ENCODE data around the gene TNFRSF9. TPM values are rescaled to one million over a fixed set of nuclear protein-coding genes. Genes with fewer than 3 reads are reported as not detected.
"Not testable (repeated sequence)": the region's sequence is repeated elsewhere in the genome, so short reads cannot be mapped to it uniquely, and the experiment has no call there.

TNFRSF9 gene
- total and polyA plus RNA-seq, 2 donors (not counting 3 experiments of a cell fraction or from before 2014, with no cell fraction given): 0.15 to 0.22 TPM

DNA sequence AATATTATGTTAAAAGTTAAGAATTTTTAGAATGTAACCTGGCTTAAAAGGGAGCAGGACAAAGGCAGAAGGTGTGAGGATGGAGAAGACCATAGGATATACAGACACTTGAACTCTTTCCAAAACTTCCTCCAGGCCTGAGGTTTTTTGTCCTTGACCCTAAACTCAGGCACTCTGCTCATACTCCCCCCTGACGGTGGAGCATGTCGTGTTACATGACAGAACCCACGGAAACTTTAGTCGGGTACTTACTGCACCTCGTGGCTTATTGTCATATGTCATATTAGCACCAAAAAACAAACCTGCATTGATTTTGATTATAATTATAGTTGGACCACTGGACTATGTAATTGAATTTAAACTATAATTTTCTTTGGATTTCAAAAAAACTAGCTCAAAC lies 20.8 kb downstream of the TNFRSF9 start:
- no peaks in the 10 kb centered on the region for H3K9me3 ChIP-seq (replicated peaks; ENCODE audit: control insufficient read depth, insufficient read depth, low read length)
- H3K4me1 ChIP-seq (ENCODE audit: control insufficient read depth, extremely low read depth, insufficient read depth, low read length): peaks cover 2% of the 10 kb centered on the region
- H3K36me3 ChIP-seq (ENCODE audit: control insufficient read depth in 2 of 2, extremely low read depth in 1 of 2, insufficient read depth in 2 of 2, low read length in 2 of 2): no peaks in the 10 kb centered on the region
- no peak overlapping the region for H2AFZ ChIP-seq (ENCODE audit: low read depth, low read length)
- CTCF ChIA-PET: interaction anchor here (1.2 to 1.9 kb wide), 3 partner anchors 14 to 112 kb away, joined by 3 to 8 read pairs (median 5); no protein-coding TSS in a partner anchor
- no TSS peak for BruUV-seq (replicated peaks)
- H4K20me1 ChIP-seq (replicated peaks; ENCODE audit: control insufficient read depth, extremely low read depth, insufficient read depth, low read length): no peaks in the 10 kb centered on the region
- dilution Hi-C loops (cut with MboI; ENCODE audit: extremely low pct_ligation_motif_present, low sequenced_read_pairs) (no loop called here), intact Hi-C loops (cut with micrococcal nuclease) (no loop called here)
- H3K4me3 ChIP-seq (replicated peaks in 1 of 3; ENCODE audit: insufficient read depth in 1 of 3, low read depth in 1 of 3, low read length in 3 of 3): no peak overlapping the region
- no peaks in the 10 kb centered on the region for H3K27me3 ChIP-seq (ENCODE audit: control insufficient read depth in 2 of 2, insufficient read depth in 2 of 2, low read length in 2 of 2)
- H3K9me1 ChIP-seq (replicated peaks; ENCODE audit: control insufficient read depth, extremely low read depth, insufficient read depth, low read length): no peaks in the 10 kb centered on the region
- no peak overlapping the region for H3K27ac ChIP-seq (ENCODE audit: insufficient read depth, low read depth, low read length)
- no peak overlapping the region for H3K9ac ChIP-seq (replicated peaks; ENCODE audit: extremely low read depth, insufficient read depth, low read length)
- DNase-seq (ENCODE audit: low read depth, low spot score) (no peak), FAIRE-seq (no peak)
- TF ChIP-seq GATA2 (IDR thresholded peaks at IDR 0.05; ENCODE audit: insufficient read depth, insufficient read length, low read depth, low read length) (no peak), JUN (IDR thresholded peaks at IDR 0.05; ENCODE audit: borderline replicate concordance, insufficient read depth, insufficient read length, low read depth) (no peak), FOS (IDR thresholded peaks at IDR 0.05; ENCODE audit: borderline replicate concordance, insufficient read depth, low read length) (no peak), MYC (IDR thresholded peaks at IDR 0.05; ENCODE audit: low read depth, low read length) (no peak), EZH2 (IDR thresholded peaks at IDR 0.05; ENCODE audit: borderline replicate concordance, low read depth, low read length, severe bottlenecking) (no peak), POLR2A (IDR thresholded peaks at IDR 0.05; ENCODE audit: low read depth, low read length) (no peak), POLR2AphosphoS5 (IDR thresholded peaks at IDR 0.05; ENCODE audit: insufficient read depth, low read depth, low read length) (no peak)
- TF ChIP-seq, protein P1, sequence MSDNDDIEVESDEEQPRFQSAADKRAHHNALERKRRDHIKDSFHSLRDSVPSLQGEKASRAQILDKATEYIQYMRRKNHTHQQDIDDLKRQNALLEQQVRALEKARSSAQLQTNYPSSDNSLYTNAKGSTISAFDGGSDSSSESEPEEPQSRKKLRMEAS (IDR thresholded peaks at IDR 0.05; ENCODE audit: insufficient read depth, insufficient read length): no peak
- TF ChIP-seq, protein P2, sequence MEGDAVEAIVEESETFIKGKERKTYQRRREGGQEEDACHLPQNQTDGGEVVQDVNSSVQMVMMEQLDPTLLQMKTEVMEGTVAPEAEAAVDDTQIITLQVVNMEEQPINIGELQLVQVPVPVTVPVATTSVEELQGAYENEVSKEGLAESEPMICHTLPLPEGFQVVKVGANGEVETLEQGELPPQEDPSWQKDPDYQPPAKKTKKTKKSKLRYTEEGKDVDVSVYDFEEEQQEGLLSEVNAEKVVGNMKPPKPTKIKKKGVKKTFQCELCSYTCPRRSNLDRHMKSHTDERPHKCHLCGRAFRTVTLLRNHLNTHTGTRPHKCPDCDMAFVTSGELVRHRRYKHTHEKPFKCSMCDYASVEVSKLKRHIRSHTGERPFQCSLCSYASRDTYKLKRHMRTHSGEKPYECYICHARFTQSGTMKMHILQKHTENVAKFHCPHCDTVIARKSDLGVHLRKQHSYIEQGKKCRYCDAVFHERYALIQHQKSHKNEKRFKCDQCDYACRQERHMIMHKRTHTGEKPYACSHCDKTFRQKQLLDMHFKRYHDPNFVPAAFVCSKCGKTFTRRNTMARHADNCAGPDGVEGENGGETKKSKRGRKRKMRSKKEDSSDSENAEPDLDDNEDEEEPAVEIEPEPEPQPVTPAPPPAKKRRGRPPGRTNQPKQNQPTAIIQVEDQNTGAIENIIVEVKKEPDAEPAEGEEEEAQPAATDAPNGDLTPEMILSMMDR (IDR thresholded peaks at IDR 0.05; ENCODE audit: extremely low read depth in 1 of 2, insufficient read depth in 1 of 2, low read depth in 1 of 2, low read length in 2 of 2): no peak
- POLR2A ChIA-PET: no interaction called here
- no peaks in the 10 kb centered on the region for H3K79me2 ChIP-seq (ENCODE audit: control insufficient read depth, insufficient read depth, low read length)
- H3K4me2 ChIP-seq (ENCODE audit: insufficient read depth, low read length): no peak overlapping the region

DNA sequence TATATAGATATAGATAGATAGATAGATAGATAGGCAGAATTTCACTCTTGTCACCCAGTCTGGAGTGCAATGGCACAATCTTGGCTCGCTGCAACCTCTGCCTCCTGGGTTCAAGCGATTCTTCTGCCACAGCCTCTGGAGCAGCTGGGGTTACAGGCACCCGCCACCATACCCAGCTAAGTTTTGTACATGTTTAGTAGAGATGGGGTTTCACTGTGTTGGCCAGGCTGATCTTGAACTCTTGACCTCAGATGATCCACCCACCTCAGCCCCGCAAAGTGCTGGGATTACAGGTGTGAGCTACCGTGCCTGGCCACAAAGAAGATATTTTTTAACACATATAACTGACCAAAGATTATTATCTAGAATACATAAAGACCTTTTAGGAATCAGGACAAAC lies 22.7 kb downstream of the TNFRSF9 start:
- H2AFZ ChIP-seq (ENCODE audit: low read depth, low read length); DNase-seq (ENCODE audit: low read depth, low spot score); POLR2A ChIA-PET; H3K4me1 ChIP-seq (ENCODE audit: control insufficient read depth, extremely low read depth, insufficient read depth, low read length); H3K36me3 ChIP-seq (ENCODE audit: control insufficient read depth in 2 of 2, extremely low read depth in 1 of 2, insufficient read depth in 2 of 2, low read length in 2 of 2); CTCF ChIA-PET; H3K79me2 ChIP-seq (ENCODE audit: control insufficient read depth, insufficient read depth, low read length); FAIRE-seq; H4K20me1 ChIP-seq (replicated peaks; ENCODE audit: control insufficient read depth, extremely low read depth, insufficient read depth, low read length); H3K9me3 ChIP-seq (replicated peaks; ENCODE audit: control insufficient read depth, insufficient read depth, low read length); H3K9me1 ChIP-seq (replicated peaks; ENCODE audit: control insufficient read depth, extremely low read depth, insufficient read depth, low read length); dilution Hi-C loops (cut with MboI; ENCODE audit: extremely low pct_ligation_motif_present, low sequenced_read_pairs); H3K9ac ChIP-seq (replicated peaks; ENCODE audit: extremely low read depth, insufficient read depth, low read length); H3K4me3 ChIP-seq (replicated peaks in 1 of 3; ENCODE audit: insufficient read depth in 1 of 3, low read depth in 1 of 3, low read length in 3 of 3); H3K27ac ChIP-seq (ENCODE audit: insufficient read depth, low read depth, low read length); H3K27me3 ChIP-seq (ENCODE audit: control insufficient read depth in 2 of 2, insufficient read depth in 2 of 2, low read length in 2 of 2); intact Hi-C loops (cut with micrococcal nuclease); BruUV-seq (replicated peaks); H3K4me2 ChIP-seq (ENCODE audit: insufficient read depth, low read length): not testable (repeated sequence)
